ENCODE results near the gene TBC1D12. TPM values are rescaled to one million over a fixed set of nuclear protein-coding genes. Genes with fewer than 3 reads are reported as not detected.

TBC1D12 gene
- total and polyA plus RNA-seq, 4 donors = 4.1 to 20.4 (median 8.8) TPM

DNA sequence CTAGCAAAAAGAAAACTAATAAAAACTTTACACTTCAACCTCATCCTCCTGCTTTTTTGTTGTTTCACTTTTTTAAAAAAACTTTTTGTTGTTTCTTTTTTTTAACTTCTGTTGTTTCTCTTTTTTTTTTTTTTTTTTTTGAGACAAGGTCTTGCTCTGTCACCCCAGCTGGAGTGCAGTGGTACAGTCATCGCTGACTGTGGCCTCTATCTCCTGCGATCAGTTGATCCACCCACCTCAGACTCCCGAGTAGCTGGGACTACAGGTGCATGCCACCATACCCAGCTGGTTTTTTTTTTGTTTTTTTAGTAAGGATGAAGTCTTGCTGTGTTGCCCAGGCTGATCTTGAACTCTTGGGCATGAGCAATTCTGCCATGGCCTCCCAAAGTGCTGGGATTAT, 85.2 kb downstream of the TBC1D12 start:
- H3K4me1 ChIP-seq (ENCODE audit: control insufficient read depth in 1 of 2, insufficient read depth in 2 of 2, low read length in 2 of 2) = no peaks in the 10 kb centered on the region
- DNase-seq = no peak
- no peak overlapping the region for H3K4me3 ChIP-seq (ENCODE audit: low read length in 2 of 2)
- no peak for ATAC-seq (ENCODE audit: low FRiP score)
- H3K9me3 ChIP-seq (ENCODE audit: control insufficient read depth, low read length) = no peaks in the 10 kb centered on the region
- H3K36me3 ChIP-seq (ENCODE audit: control insufficient read depth in 1 of 2, insufficient read depth in 2 of 2, low read length in 1 of 2) = no peaks in the 10 kb centered on the region
- intact Hi-C loops (cut with DNase I) = no loop called here
- H3K27me3 ChIP-seq (ENCODE audit: control insufficient read depth in 1 of 2, insufficient read depth in 2 of 2, low read length in 1 of 2) = no peaks in the 10 kb centered on the region
- no peak overlapping the region for H3K27ac ChIP-seq (ENCODE audit: low read depth in 1 of 2, low read length in 2 of 2)
- WGBS, 2 donors = 97 to 98% methylated on average over 3 of the region's 3 CpGs

DNA sequence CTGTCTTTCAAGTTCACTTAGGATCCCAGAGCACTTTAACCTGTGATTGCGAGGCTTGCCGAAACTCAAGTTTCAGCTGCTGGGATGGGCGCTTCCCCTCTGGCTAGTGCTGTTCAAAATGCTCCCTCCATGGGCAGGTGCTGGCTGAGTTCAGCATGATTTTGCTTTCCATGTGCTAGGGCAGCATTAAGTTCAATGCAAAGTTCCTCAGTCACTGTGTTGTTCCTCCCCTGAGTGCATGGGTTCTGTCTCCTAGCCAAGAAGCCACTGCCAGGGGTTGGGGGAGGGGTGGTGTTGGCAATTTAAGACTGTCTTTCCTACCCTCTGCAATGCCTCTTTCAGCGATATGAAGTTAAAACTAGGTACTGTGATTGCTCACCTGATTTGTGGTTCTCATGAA, 86.8 kb downstream of the TBC1D12 start:
- 94 to 97% methylated on average over 4 of the region's 4 CpGs for WGBS, 2 donors
- Histone ChIP-seq H3K4me1 (ENCODE audit: control insufficient read depth in 1 of 2, insufficient read depth in 2 of 2, low read length in 2 of 2) (no peaks in the 10 kb centered on the region), H3K4me3 (ENCODE audit: low read length in 2 of 2) (no peak overlapping the region), H3K27me3 (ENCODE audit: control insufficient read depth in 1 of 2, insufficient read depth in 2 of 2, low read length in 1 of 2) (no peaks in the 10 kb centered on the region), H3K27ac (ENCODE audit: low read depth in 1 of 2, low read length in 2 of 2) (no peak overlapping the region), H3K9me3 (ENCODE audit: control insufficient read depth, low read length) (no peaks in the 10 kb centered on the region), H3K36me3 (ENCODE audit: control insufficient read depth in 1 of 2, insufficient read depth in 2 of 2, low read length in 1 of 2) (no peaks in the 10 kb centered on the region)
- DNase-seq (no peak), ATAC-seq (ENCODE audit: low FRiP score) (no peak)
- intact Hi-C loops (cut with DNase I) = no loop called here

DNA sequence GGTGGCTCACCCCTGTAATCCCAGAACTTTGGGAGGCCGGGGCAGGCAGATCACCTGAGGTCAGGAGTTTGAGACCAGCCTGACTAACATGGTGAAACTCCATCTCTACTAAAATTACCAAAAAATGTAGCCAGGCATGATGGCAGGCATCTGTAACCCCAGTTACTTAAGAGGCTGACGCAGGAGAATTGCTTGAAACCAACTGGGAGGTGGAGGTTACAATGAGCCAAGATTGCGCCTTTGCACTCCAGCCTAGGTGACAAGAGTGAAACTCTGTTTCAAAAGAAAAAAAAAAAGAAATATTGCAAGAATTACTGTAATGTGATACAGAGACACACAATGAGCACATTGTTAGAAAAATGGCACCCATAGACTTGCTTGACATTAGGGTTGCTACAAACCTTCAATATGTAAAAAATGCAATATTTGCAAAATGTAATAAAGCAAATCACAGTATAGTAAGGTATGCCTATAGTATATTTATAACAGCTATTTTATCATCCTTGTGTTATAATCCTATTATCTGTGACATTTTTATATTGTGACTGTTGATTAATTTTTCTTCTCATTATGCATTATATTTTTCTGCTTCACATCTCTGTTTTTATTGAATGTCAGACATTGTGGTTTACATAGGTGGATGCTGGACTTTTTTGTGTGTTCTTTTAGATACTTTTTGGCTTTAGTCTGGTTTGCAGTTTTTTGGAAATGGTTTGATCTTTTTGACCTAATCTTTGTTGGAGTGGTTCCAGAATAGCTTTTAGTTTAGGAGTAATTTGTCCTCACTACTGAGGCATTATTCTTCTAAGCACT, 87.8 kb downstream of the TBC1D12 start:
- Histone ChIP-seq H3K9me3 (ENCODE audit: control insufficient read depth, low read length) (no peaks in the 10 kb centered on the region), H3K27ac (ENCODE audit: low read depth in 1 of 2, low read length in 2 of 2) (no peak overlapping the region), H3K27me3 (ENCODE audit: control insufficient read depth in 1 of 2, insufficient read depth in 2 of 2, low read length in 1 of 2) (no peaks in the 10 kb centered on the region), H3K4me3 (ENCODE audit: low read length in 2 of 2) (no peak overlapping the region), H3K36me3 (ENCODE audit: control insufficient read depth in 1 of 2, insufficient read depth in 2 of 2, low read length in 1 of 2) (no peaks in the 10 kb centered on the region), H3K4me1 (ENCODE audit: control insufficient read depth in 1 of 2, insufficient read depth in 2 of 2, low read length in 2 of 2) (no peaks in the 10 kb centered on the region)
- no peak for DNase-seq
- intact Hi-C loops (cut with DNase I) = no loop called here
- no peak for ATAC-seq (ENCODE audit: low FRiP score)
- 97 to 99% methylated on average over 3 of the region's 3 CpGs for WGBS, 2 donors

DNA sequence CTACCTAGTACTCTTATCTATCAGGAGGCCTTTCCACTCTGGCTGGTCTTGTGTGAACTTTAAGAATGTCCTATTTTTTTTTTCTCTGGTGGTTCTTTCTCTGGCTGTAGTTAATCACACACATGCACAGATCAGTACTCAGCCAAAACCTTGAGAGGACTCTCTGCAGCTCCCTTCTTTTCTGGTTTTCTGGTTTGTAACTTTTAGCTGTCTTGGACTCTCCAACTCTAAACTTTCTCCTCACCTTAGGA, 88.4 kb downstream of the TBC1D12 start:
- intact Hi-C loops (cut with DNase I) = no loop called here
- no peak for ATAC-seq (ENCODE audit: low FRiP score)
- no peak overlapping the region for H3K27ac ChIP-seq (ENCODE audit: low read depth in 1 of 2, low read length in 2 of 2)

DNA sequence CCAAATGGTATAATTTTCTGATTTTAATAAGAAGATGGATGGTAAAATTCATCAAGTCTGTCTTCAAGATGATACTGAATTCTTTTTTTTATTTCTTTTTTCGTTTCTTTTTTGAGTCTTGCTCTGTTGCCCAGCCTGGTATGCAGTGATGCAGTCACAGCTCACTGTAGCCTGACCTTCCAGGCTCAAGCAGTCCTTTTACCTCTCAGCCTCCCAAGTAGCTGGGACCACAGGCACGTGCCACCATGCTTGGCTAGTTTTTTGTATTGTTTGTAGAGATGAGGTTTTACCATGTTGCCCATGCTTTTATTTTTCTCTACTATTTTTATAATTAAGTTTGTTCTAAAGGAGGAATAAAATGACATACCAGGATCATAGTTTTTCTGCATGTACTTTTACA, 91.1 kb downstream of the TBC1D12 start:
- Histone ChIP-seq H3K27ac (ENCODE audit: low read depth in 1 of 2, low read length in 2 of 2) (no peak overlapping the region), H3K27me3 (ENCODE audit: control insufficient read depth in 1 of 2, insufficient read depth in 2 of 2, low read length in 1 of 2) (no peaks in the 10 kb centered on the region), H3K36me3 (ENCODE audit: control insufficient read depth in 1 of 2, insufficient read depth in 2 of 2, low read length in 1 of 2) (no peaks in the 10 kb centered on the region), H3K4me1 (ENCODE audit: control insufficient read depth in 1 of 2, insufficient read depth in 2 of 2, low read length in 2 of 2) (no peaks in the 10 kb centered on the region), H3K4me3 (ENCODE audit: low read length in 2 of 2) (no peak overlapping the region), H3K9me3 (ENCODE audit: control insufficient read depth, low read length) (no peaks in the 10 kb centered on the region)
- ATAC-seq (ENCODE audit: low FRiP score) (no peak), DNase-seq (no peak)
- 82 to 87% methylated on average over 2 of the region's 2 CpGs for WGBS, 2 donors
- intact Hi-C loops (cut with DNase I) = no loop called here

More for the DNA sequence above, 88.4 kb downstream of the TBC1D12 start:
- no peak for DNase-seq
- Histone ChIP-seq H3K36me3 (ENCODE audit: control insufficient read depth in 1 of 2, insufficient read depth in 2 of 2, low read length in 1 of 2) (no peaks in the 10 kb centered on the region), H3K9me3 (ENCODE audit: control insufficient read depth, low read length) (no peaks in the 10 kb centered on the region), H3K4me1 (ENCODE audit: control insufficient read depth in 1 of 2, insufficient read depth in 2 of 2, low read length in 2 of 2) (no peaks in the 10 kb centered on the region), H3K4me3 (ENCODE audit: low read length in 2 of 2) (no peak overlapping the region), H3K27me3 (ENCODE audit: control insufficient read depth in 1 of 2, insufficient read depth in 2 of 2, low read length in 1 of 2) (no peaks in the 10 kb centered on the region)

DNA sequence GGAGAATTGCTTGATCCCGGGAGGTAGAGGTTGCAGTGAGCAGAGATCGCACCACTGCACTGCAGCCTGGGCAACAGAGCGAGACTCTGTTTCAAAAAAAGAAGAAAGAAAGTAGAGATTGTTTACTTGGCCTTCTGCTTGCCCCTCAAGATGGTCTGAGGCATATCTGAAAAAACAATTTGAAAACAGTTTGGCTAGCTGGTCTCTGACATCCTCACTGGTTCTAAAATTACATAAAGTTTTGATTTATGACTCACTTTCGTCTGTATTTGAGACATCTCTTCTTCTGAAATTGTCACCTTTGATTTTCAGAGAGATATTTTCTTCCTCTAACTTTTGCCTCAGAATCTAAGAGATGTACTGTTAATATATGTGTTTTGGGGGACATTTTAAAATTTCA, 93.7 kb downstream of the TBC1D12 start:
- intact Hi-C loops (cut with DNase I) = no loop called here
- DNase-seq (no peak), ATAC-seq (ENCODE audit: low FRiP score) (no peak)
- H3K27ac ChIP-seq (ENCODE audit: low read depth in 1 of 2, low read length in 2 of 2) = no peak overlapping the region
- no peaks in the 10 kb centered on the region for H3K9me3 ChIP-seq (ENCODE audit: control insufficient read depth, low read length)
- no peaks in the 10 kb centered on the region for H3K4me1 ChIP-seq (ENCODE audit: control insufficient read depth in 1 of 2, insufficient read depth in 2 of 2, low read length in 2 of 2)
- H3K27me3 ChIP-seq (ENCODE audit: control insufficient read depth in 1 of 2, insufficient read depth in 2 of 2, low read length in 1 of 2) = no peaks in the 10 kb centered on the region
- 85% methylated on average over 4 of the region's 4 CpGs for WGBS, 2 donors
- H3K4me3 ChIP-seq (ENCODE audit: low read length in 2 of 2) = no peak overlapping the region
- H3K36me3 ChIP-seq (ENCODE audit: control insufficient read depth in 1 of 2, insufficient read depth in 2 of 2, low read length in 1 of 2) = no peaks in the 10 kb centered on the region

DNA sequence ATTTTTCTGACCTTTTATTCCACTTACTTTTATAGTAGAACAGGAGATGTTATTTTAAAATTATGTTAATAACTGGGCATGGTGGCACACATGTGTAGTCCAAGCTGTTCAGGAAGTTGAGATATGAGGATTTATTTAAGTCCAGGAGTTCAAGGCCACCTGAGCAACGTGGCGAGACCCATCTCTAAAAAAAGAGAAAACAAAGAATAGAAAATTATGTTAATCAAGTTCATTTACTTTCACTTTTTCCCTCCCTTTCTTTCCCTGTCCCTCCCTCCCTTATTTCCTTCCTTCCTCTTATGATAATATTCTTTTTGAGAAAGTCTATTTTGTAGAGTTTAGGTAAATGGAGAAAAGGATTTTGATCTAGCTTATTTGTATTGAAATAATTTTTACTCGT, 94.3 kb downstream of the TBC1D12 start:
- WGBS, 2 donors = 69 to 73% methylated on average over 3 of the region's 3 CpGs
- Histone ChIP-seq H3K27ac (ENCODE audit: low read depth in 1 of 2, low read length in 2 of 2) (no peak overlapping the region), H3K27me3 (ENCODE audit: control insufficient read depth in 1 of 2, insufficient read depth in 2 of 2, low read length in 1 of 2) (no peaks in the 10 kb centered on the region), H3K4me3 (ENCODE audit: low read length in 2 of 2) (no peak overlapping the region), H3K4me1 (ENCODE audit: control insufficient read depth in 1 of 2, insufficient read depth in 2 of 2, low read length in 2 of 2) (no peaks in the 10 kb centered on the region), H3K9me3 (ENCODE audit: control insufficient read depth, low read length) (no peaks in the 10 kb centered on the region), H3K36me3 (ENCODE audit: control insufficient read depth in 1 of 2, insufficient read depth in 2 of 2, low read length in 1 of 2) (no peaks in the 10 kb centered on the region)
- ATAC-seq (ENCODE audit: low FRiP score) (no peak), DNase-seq (no peak)
- intact Hi-C loops (cut with DNase I) = no loop called here

DNA sequence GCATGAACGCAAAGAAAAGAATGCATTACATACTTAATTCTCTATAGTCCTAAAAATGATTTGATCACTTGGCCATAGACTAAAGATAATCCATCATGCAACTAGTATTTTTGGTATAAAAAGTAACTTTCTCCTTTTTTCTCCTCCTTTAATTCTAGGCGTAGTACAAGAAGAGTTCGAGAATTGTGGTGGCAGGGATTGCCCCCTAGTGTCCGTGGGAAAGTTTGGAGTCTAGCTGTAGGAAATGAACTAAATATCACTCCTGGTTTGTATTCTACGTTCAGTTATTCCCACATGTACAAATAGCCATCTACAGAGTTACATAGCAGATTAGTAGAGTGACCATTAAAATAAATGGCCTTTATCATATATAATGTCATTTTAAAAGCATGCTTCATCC, 97.7 kb downstream of the TBC1D12 start:
- Histone ChIP-seq H3K4me3 (ENCODE audit: low read length in 2 of 2) (no peak overlapping the region), H3K27me3 (ENCODE audit: control insufficient read depth in 1 of 2, insufficient read depth in 2 of 2, low read length in 1 of 2) (no peaks in the 10 kb centered on the region), H3K9me3 (ENCODE audit: control insufficient read depth, low read length) (no peaks in the 10 kb centered on the region), H3K27ac (ENCODE audit: low read depth in 1 of 2, low read length in 2 of 2) (no peak overlapping the region), H3K4me1 (ENCODE audit: control insufficient read depth in 1 of 2, insufficient read depth in 2 of 2, low read length in 2 of 2) (no peaks in the 10 kb centered on the region), H3K36me3 (ENCODE audit: control insufficient read depth in 1 of 2, insufficient read depth in 2 of 2, low read length in 1 of 2) (no peaks in the 10 kb centered on the region)
- intact Hi-C loops (cut with DNase I) = no loop called here
- 55 to 60% methylated on average over 5 of the region's 5 CpGs for WGBS, 2 donors
- DNase-seq (no peak), ATAC-seq (ENCODE audit: low FRiP score) (no peak)

DNA sequence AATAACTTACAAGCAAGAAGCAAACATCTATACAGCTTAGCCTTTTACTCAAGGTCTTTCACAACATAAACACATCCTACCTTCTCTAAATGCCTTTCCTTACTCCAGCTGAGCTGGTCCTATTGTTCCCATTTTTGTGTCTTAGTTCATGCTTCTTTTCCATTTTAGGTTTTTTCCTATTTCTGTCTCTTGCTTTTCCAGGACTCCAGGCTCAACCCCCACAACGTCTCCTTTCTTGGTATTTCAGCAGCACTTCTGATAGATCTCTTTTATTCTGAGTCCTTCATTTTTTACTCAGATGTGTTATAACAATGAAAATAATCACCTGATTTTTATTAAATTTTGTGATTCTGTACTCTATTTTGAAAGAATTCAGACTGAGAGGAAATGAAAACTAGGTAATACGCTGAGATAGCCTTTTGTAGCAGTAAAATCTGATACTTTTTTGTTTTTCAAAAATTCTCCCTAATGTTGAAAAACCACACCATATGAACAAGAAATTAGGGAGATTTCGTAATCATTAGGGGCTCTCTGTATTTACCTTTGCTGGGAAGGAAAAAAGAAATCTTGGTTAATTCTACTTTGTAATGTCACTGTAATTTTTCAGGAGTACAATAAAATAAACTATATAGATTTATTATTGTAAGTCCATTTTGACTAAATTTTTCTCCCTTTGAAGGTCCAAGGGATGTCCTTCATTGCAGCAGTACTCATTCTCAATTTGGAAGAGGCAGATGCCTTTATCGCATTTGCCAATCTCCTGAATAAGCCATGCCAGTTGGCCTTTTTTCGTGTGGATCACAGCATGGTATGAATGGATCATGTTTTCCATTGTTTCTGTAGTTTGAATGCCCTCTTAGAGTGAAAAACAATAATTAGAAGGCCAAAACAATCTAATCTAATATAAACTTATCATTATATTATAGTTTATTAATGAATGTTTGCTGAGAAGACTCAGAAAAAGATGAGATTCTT, 119.2 kb downstream of the TBC1D12 start:
- no peaks in the 10 kb centered on the region for H3K4me1 ChIP-seq (ENCODE audit: control insufficient read depth in 1 of 2, insufficient read depth in 2 of 2, low read length in 2 of 2)
- H3K4me3 ChIP-seq (ENCODE audit: low read length in 2 of 2) = no peak overlapping the region
- WGBS, 2 donors = 83 to 84% methylated on average over 5 of the region's 5 CpGs
- H3K36me3 ChIP-seq (ENCODE audit: control insufficient read depth in 1 of 2, insufficient read depth in 2 of 2, low read length in 1 of 2) = no peaks in the 10 kb centered on the region
- DNase-seq = no peak
- H3K27ac ChIP-seq (ENCODE audit: low read depth in 1 of 2, low read length in 2 of 2) = no peak overlapping the region
- intact Hi-C loops (cut with DNase I) = no loop called here
- no peak for ATAC-seq (ENCODE audit: low FRiP score)
- H3K9me3 ChIP-seq (ENCODE audit: control insufficient read depth, low read length) = no peaks in the 10 kb centered on the region
- no peaks in the 10 kb centered on the region for H3K27me3 ChIP-seq (ENCODE audit: control insufficient read depth in 1 of 2, insufficient read depth in 2 of 2, low read length in 1 of 2)

Data from aorta (tissue), 5 donors.